ENCODE results near the gene MVB12A.

The MVB12A gene

DNA sequence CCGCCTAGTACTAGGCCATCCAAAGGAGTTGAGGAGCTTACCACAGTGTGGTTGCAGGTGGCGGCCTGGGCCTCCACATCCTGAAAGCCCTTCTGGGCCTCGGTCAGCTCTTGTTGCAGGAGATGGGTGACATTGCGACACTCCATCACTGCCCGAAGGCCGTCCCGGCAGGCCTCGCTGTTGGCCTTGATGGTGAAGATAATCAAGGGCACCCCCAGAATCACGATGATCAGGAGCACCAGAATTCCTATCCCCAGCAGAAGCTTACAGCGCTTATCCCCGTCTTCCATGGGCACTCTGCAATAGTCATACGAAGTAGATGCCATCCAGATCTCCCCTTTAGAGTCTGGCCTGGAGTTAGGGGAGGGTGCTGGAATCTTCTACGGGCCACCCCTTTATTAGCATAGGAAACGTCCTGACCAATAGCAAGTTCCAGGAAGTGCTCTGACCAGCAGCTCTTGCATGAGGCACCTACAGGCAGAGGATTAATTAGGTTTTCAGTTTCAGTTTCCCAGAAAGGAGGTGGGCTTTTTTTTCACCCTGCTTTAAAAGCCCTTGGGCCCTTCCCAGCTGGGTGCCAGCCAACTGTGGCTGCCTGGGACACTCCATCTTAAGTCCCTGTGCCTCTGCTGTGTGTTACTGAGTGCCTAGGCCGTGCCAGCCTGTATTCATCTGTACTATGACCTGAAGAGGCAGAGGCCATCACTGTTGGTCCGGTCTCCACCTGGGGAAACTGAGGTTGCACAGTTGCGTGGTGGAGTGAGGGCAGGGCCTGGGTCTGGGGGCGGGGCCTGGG lies 14.4 kb upstream of the MVB12A start, which contains the start of gene BST2:
TSS of gene BST2 (minus strand) at position 381 of the 796 bp plus-strand sequence. CDS start at position 326, 55 bp downstream.
- DNase-seq, result no peak

DNA sequence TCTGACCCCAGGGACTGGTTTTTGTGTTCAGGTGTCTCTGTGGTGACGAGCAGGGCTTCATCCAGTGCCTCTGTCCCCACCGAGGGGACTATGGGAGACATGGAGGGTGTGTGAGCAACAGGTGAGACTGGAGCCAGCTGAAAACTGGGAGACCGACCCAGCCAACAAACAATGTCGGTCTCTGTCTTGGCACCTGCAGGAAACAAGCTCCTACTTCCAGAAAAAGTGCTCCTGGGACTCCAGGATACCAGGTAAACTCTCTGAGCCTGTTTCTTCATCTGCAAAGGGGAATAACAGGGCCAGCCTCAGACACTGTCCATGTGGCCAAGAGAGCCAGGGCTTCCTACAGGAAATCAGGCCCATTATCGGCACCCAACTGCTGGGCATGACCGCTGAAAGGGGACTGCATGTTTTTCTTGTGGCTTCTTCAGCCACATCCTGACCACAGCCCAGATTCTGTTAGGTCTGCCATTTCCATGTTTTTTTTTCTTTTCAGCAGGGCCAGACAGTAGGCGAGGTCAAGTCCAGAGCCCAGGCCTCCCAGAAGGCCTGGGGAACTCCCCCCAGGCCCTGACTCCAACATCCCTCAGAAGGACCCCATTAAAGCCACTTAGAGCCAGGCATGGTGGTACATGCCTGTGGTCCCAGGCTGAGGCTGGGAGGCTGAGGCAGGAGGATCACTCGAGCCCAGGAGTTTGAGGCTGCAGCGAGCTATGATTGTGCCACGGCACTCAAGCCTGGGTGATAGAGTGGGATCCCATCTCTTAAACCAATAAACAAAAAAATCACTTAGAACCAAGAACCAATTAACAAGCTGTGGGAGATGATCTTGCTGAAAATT lies 13.6 kb upstream of the MVB12A start:
- no peak for DNase-seq

DNA sequence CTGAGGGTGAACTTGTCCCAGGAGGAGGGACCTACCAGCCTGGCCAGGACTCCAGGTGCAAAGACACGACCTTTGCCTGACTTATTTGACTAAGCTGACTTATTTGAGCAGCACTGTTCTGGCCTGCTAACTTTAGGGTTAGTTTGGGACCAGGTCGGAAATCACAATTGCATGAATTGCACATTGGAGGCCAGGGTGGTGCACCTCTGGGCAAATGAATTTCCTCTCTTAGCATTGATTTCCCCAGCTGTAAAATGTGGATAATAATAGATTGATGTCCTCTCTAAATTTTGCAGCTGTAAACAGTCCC lies 13.0 kb upstream of the MVB12A start:
- DNase-seq, result no peak

DNA sequence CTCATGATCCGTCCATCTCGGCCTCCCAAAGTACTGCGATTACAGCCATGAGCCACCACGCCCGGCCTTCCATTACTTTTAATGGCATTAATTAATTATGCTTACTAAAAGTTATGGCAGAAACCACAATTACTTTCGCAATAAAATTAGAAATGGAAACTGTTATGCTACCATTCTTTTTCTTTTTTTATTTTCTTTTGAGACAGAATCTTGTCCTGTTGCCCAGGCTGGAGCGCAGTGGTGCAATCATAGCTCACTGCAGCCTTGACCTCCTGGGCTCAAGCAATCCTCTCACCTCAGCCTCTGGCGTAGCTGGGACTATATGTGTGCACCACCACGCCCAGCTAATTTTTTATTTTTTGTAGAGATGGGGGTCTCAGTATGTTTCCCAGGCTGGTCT lies 9.9 kb upstream of the MVB12A start:
- no peak for DNase-seq

DNA sequence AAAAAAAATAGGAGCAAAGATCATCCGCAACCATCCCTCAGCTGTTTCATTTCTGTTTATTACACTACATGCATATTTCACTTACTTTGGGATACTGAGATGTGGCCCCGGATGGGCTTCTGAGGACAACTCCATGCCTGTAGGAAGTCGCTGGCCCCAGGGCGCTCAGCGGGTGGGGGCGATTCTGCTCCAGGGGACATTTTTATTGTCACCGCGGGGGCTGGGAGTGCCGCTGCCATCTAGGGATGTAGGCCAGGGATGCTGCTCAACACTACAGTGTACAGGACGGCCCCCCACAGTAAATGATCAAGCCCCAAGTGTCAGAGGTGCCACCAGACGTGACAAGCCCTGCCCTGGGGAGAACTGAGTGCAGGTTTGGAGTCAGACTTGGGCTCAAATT lies 8.0 kb upstream of the MVB12A start:
- DNase-seq, result no peak

DNA sequence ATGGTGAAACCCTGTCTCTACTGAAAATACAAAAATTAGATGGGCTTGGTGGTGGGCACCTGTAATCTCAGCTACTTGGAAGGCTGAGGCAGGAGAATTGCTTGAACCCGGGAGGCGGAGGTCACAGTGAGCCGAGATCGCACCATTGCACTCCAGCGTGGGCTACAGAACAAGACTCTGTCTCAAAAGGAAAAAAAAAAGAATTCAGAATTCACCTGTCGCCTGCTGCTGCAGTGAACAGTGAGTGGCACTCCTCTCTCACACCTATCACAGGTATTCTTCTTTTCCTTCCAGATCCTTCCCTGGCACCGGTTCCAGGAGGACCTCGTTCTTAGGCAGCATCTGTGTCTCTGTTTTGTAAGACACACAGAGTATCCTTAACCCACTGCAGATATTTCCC lies 5.8 kb upstream of the MVB12A start:
- DNase-seq, result no peak

DNA sequence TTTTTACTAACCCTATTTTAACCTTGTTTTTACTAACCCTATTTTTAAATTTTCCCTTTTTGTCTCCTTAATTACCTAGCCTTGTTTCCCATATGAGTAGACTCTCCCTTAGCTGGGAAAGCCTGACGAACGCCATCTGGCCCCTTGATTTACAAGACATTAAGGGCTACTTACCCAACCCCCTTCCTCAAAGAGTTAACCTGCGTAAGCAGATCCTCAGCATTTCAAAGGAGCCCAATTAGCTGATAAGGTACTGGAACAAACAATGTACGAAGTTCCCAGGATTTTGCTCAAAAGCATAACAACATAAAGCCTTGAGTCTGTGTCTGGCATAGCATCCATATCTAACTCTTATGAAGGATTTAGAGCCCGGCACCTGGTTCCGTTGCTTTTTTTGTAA lies 4.7 kb upstream of the MVB12A start:
- DNase-seq, result peak; percentile 88 to 92

DNA sequence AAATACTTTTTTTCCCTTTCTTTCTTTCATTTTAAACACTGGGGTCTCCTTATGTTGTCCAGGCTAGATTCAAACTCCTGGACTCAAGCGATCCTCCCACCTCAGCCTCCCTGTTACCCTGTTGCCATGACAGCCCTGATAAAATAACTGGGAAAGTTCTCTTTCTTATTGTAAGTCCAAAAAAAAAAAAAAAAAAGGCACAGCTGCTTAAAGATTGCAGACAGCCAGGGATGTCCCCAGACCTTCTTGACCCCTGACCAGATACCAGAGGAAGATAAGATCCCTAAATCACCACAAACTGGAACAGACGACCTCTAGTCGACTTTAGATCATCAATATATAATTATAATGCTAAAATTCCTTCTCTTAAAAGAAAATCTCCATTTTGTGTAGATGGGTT lies 1.1 kb upstream of the MVB12A start:
- no peak for DNase-seq

DNA sequence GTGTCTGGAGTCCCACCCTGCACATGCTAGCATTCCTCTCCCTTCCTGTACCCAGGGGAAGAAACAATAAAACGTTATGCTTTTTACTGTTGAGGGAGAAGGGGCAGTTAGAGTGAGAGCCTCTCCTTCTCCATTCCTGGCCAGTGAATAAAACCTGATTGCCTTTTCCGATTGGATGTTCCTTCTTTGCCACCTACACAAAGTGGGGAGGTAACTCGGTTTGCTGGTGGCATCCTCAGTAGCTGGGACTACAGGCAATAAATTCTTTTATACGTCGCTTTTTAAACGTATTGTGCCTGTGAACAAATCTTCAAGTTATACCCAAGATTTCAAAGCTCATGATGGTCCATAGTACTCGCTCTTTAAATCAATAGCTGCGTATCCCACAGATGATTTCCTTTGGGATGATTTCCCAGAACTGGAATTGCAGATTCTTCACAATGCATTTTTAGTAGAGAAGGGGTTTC lies 660 bp upstream of the MVB12A start:
- DNase-seq, result no peak

DNA sequence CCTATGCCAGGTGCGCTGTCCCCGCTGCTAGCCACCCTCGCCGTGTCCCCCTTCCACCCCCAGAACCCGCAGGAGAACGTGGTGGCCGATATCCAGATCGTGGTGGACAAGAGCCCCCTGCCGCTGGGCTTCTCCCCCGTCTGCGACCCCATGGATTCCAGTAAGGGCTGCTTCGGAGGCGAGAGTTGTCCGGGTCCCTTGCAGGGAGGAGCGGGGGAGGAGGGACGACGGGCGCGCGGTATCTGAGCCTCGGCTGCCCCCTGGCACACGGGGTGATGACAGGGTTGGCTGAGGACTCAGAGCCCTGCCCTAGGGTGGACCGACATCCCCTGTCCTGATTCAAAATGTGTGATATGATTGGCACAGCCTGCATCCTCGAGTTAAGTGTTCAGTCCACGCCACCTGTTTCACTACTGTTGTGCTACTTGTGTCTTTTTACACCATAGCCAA lies 653 bp downstream of the MVB12A start:
- DNase-seq, result peak; percentile 14 to 69

DNA sequence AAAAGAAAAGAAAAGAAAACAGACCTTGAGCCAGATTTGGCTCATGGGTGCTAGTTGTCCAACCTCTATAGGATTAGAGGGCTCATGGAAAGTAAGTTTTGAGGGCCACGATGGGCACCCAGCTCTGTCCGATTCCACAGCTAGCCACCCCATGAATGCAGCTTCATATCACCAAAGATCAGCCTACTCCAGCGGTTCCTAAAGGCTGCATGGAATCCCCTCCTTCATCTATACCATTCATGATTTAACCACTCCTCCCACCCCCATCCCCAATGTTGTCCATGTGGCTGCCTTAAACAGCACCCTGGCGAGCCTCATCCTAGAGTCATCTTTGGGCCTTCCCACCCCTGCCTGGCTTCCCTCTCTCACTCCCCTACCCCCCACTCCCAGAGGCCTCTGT lies 2.1 kb downstream of the MVB12A start:
- DNase-seq, result no peak

DNA sequence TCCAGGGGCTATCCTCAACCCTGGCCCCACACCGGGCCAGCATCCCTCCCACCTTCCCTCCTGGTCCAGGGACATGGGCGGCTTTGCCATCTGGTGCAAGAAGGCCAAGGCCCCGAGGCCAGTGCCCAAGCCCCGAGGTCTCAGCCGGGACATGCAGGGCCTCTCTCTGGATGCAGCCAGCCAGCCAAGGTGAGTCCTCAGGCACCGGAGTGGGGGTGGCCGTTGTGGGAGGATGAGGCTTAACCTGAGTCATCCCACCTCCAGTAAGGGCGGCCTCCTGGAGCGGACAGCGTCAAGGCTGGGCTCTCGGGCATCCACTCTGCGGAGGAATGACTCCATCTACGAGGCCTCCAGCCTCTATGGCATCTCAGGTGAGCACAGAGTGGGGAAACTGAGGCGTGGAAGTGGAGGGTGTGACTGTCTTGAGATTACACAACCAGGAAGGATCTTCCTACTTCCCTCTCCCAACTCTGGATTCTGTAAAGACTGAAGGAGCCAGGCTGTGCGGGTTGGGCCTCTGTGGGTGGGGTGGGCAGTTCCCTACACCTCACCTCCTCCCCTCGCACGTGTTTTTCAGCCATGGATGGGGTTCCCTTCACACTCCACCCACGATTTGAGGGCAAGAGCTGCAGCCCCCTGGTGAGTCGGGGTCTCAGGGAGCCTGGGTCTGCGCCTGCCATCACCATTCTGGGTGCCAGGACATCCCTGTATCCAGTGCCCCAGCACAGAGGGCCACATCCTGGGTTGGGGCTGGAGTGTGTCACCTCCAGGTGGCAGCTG lies 3.8 kb downstream of the MVB12A start:
- DNase-seq, result no peak

DNA sequence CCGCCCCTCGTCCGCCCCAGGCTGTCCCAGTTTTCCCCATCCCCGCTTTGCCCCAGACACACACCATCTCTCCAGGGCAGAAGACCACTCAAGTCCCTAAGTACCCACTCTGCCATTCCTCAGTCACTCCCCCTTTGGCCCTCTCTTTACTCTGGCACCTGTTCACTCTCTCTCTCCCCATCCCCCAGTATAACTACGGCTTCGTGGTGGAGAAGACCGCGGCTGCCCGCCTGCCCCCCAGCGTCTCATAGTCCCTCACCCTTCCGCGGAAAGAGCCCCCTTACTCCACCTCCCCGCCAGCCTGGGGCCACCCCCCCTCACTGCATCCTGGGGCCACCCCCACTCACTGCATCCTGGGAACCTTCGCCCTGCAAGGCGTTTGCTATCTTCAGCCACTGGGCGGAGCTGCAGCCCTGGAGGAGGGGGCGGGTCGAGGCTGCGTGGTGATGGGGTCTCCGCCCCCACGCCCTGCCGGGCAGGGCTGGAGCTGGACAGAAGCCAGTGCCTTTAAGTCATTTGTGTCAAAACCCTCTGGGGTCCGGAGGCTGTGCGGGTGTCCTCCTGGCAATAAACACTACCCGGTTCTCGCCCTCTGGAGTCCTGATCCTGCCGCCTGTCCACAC lies 5.0 kb downstream of the MVB12A start:
- peak; percentile 38 to 73 for DNase-seq

DNA sequence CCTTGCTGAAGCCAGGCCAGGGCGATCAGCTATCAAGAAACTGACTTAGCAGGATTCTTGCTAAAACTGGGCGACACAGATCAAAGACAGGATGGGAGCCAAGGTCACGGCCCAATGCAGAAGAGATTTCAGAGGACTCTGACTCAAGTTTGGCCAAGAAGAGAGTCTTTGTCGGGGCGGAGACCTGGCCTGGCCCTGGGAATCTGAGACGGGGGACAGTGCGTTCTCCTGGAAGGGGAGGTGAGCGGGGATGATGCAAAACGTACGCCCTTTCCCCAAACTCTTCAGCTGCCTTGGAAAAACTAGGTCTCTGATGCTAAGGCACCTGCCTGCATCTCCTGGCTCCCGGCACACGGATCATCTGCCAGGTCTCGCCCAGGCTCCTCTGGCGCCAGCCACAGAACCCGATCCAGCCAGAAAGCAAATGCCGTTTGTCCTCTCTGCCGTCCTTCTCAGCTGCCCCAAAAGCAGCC lies 9.8 kb downstream of the MVB12A start:
- DNase-seq, result no peak

DNA sequence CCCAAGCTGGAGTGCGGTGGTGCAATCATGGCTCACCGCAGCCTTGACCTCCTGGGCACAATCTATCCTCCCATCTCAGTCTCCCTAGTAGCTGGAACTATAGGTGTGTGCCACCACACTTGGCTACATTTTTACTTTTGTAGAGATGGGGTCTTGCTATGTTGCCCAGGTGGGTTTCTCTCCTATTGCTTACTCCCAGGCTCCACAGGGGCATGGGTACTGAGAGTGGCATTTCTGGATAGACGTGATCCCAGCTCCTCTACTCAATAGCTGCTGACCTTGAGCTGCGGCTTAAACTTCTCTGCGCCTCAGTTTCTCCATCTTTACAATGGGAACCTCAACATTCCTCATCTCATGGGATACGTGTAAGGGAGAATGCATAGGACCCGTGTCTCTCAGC lies 11.6 kb downstream of the MVB12A start:
- no peak for DNase-seq

DNA sequence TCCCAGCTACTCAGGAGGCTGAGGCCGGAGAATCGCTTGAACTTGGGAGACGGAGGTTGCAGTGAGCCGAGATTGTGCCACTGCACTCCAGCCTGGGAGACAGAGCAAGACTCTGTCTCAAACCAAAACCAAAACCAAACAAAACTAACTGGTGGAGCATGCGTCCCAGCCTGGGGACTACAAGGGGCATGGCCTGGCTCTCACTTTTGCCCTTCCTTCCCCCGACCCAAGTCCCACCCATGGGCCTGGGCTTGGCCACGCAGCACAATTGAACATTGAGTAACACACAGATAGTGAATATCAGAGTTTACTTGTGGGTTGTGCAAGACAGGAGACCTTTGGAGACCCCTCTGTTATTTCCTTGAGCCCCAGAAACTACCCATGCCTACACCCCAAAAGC lies 15.4 kb downstream of the MVB12A start:
- no peak for DNase-seq

DNA sequence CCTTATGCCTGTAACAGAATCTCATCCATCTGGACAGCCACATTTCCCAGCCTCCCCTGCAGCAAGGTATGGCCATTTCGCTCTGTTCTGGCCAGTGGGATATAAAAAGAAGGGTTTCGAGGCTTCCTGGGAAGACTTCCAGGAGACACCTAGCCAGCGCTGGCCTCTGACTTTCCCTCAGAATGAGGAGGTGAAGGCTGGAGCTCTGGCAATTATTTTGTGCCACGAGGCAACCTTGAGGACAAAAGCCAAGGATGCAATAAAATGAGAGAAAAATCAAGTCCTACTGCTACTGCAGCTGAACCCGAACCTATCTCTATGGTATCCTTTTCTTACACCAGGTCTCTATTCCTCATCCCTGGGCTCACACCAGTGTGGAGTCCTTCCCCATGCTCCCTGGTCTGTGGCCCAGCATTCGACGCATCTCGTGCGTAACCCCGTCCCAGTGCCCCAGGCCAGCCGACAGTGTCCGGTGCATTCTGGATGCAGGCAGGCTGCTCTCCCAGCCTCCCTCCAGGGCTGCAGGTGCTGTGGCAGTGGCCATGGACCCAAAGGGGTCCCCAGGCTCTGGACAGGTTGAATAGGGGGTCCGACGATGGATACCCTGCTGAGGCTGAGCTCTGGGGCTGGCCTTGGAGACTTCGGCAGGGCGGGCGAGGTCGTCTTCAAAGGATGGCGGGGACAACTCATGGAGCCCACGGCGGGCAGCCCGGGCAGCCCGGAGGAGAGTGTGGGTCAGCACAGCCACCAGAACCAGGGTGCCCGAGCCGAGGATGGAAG lies 16.4 kb downstream of the MVB12A start:
- DNase-seq, result no peak

DNA sequence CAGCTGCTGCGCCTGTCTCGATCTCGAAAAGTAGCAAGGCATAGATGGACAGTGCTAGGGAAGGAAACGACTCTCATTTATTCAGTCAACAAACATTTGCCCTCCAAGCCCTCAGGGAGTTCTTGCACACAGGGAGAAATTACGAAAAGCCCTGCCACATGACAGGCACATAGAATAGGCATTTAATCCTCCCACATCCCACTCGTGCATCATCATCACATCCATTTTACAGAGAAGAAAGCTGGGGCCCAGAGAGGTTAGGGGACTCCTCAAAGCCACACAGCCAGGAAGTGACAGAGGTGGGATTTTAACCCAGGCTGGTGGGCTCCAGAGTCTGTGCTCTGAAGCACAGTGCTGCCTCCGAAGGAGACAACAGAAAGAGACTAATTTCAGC lies 17.0 kb downstream of the MVB12A start:
- DNase-seq, result no peak

DNA sequence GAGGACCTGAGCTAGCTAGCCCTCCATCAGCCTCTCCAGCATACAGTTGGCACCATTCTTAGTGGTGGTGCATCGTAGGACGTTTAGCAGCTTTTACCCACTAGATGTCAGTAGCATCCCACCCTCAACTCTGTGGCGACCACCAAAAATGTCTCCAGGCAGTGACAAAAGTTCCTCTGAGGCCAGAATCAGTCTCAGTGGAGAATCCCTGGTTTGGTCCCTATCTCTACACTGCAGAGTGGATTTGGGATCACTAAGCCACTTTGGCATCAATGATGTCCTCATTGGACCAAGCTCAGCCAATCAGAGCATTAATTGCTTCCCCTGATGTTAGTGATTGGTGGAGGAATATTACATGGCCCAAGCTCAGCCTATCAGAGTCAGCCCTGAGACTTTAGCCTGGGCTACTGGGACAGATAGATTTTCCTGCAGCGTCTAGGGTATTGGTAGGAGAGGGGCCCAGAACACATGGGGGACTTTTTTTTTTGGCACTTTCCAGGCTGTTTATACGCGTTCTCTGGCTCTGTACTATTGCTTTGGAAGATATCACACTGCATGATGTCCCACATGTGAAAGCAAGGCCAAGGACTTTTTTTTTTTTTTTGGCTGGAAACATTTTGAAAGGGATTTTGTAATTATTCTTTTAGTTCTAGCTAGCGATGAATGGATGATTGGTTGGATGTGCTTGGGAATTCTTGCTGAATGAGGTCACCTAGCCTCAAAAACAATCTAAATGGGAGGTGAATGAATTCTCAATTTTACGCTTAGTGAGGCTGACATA lies 21.6 kb downstream of the MVB12A start:
- DNase-seq, result peak in 1 of 2 experiments; percentile 53

DNA sequence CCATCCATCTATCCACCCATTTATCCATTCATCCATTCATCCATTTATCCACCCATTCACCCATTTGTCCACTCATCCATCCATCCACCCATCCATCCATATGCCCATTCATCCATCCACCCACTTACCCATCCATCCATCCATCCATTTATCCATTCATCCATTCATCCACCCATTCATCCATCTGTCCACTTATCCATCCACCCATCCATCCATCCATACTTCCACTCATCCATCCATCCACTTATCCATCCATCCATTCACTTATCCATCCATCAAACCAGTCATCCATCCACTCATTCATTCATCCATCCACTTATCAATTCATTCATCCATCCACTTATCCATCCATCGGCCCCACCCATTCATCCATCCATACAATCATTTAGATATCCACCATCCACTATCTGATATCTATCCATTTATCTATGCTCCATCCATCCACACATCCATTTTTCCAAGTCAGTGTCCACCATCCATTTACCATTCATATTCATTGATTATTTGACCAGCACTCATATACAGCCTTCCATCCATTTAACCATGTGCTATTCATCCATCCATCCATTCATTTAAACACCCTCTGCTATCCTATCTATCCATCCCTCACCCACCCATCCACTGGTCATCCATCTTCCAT lies 25.8 kb downstream of the MVB12A start:
- DNase-seq, result no peak
